ENCODE results near the gene AHSG. TPM values are rescaled to one million over a fixed set of nuclear protein-coding genes. Genes with fewer than 3 reads are reported as not detected.

AHSG gene
- total RNA-seq, 1 donor from 2014 or later: not detected

DNA sequence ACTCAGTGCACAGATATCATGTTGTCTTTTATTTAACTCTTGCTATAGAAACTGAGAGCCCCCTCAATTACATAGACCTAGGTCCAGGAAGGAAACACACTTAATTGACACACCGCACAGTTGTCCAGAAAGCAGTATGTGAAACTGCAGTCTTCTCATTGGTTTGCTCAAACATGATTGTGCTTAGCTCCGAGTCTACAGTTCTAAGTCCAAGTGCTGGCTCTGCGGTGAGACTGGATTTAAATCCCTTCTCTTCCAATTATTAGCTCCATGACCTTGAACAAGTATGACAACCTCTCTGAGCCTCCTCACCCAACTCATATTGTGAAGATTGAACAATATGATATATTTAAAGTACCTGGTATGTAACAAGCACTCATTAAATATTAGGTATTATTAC, 19.0 kb upstream of the AHSG start:
- H3K27me3 Mint-ChIP-seq: peaks cover 1% of the 10 kb centered on the region
- no peaks in the 10 kb centered on the region for H3K4me1 Mint-ChIP-seq
- H3K36me3 Mint-ChIP-seq (ENCODE audit: low read depth): no peaks in the 10 kb centered on the region
- intact Hi-C loops (cut with micrococcal nuclease): no loop called here
- ChIA-PET POLR2A (no interaction called here), CTCF (no interaction called here)
- no peak for DNase-seq
- H3K27ac Mint-ChIP-seq: no peak overlapping the region
- no peaks in the 10 kb centered on the region for H3K9me3 Mint-ChIP-seq
- no peak for ATAC-seq (ENCODE audit: low read depth)
- TF ChIP-seq, protein P1, sequence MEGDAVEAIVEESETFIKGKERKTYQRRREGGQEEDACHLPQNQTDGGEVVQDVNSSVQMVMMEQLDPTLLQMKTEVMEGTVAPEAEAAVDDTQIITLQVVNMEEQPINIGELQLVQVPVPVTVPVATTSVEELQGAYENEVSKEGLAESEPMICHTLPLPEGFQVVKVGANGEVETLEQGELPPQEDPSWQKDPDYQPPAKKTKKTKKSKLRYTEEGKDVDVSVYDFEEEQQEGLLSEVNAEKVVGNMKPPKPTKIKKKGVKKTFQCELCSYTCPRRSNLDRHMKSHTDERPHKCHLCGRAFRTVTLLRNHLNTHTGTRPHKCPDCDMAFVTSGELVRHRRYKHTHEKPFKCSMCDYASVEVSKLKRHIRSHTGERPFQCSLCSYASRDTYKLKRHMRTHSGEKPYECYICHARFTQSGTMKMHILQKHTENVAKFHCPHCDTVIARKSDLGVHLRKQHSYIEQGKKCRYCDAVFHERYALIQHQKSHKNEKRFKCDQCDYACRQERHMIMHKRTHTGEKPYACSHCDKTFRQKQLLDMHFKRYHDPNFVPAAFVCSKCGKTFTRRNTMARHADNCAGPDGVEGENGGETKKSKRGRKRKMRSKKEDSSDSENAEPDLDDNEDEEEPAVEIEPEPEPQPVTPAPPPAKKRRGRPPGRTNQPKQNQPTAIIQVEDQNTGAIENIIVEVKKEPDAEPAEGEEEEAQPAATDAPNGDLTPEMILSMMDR (IDR thresholded peaks at IDR 0.05): no peak
- H3K4me3 Mint-ChIP-seq: no peak overlapping the region

DNA sequence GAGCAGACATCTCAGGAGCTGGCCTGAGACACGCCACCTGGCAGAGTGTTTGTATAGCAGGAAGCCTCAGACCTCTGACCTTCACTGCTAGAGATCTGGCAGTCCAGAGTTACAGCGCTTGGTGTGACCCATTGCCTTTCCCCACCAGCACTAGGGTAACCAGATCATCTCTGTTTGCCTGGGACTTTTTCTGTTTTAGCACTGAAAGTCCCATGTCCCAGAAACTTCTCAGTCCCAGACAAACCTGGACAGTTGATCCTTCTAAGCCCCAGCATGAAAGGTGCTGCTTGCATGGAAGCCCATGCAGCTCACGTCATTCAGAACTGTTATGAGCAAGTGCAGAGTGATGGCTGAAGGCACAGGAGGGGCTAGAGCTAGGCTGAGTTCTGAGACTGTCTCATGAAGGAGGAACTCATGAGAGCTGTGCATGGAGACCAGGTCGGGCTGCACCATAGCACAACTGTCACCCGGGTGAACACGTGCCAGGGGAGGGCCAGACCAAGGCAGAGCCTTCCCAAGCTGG, 18.2 kb upstream of the AHSG start:
- ChIA-PET CTCF (interaction anchor here (1.2 to 1.9 kb wide), 2 partner anchors 21 to 23 kb away, joined by 4 to 8 read pairs; no protein-coding TSS in a partner anchor), POLR2A (no interaction called here)
- Mint-ChIP-seq H3K4me3 (no peak overlapping the region), H3K27me3 (peaks cover 1% of the 10 kb centered on the region), H3K27ac (no peak overlapping the region), H3K36me3 (ENCODE audit: low read depth) (no peaks in the 10 kb centered on the region), H3K4me1 (no peaks in the 10 kb centered on the region), H3K9me3 (no peaks in the 10 kb centered on the region)
- no peak for DNase-seq
- TF ChIP-seq, protein P1 (IDR thresholded peaks at IDR 0.05): no peak
- intact Hi-C loops (cut with micrococcal nuclease): no loop called here
- no peak for ATAC-seq (ENCODE audit: low read depth)

- TF ChIP-seq, protein P1 (IDR thresholded peaks at IDR 0.05): no peak
- H3K27me3 Mint-ChIP-seq: peaks cover 1% of the 10 kb centered on the region
- DNase-seq: no peak
- H3K4me3 Mint-ChIP-seq: no peak overlapping the region
- intact Hi-C loops (cut with micrococcal nuclease): no loop called here
- H3K9me3 Mint-ChIP-seq: no peaks in the 10 kb centered on the region
- H3K27ac Mint-ChIP-seq: no peak overlapping the region
- ATAC-seq (ENCODE audit: low read depth): no peak
- POLR2A ChIA-PET: no interaction called here
- no peaks in the 10 kb centered on the region for H3K36me3 Mint-ChIP-seq (ENCODE audit: low read depth)
- H3K4me1 Mint-ChIP-seq: no peaks in the 10 kb centered on the region
- CTCF ChIA-PET: no interaction called here
These were observed 16.1 kb upstream of the AHSG start for GRCh38 chr3:186596568-186597287.

- H3K9me3 Mint-ChIP-seq: no peaks in the 10 kb centered on the region
- DNase-seq: no peak
- ChIA-PET POLR2A (no interaction called here), CTCF (no interaction called here)
- intact Hi-C loops (cut with micrococcal nuclease): no loop called here
- no peaks in the 10 kb centered on the region for H3K36me3 Mint-ChIP-seq (ENCODE audit: low read depth)
- H3K4me1 Mint-ChIP-seq: no peaks in the 10 kb centered on the region
- TF ChIP-seq, protein P1 (IDR thresholded peaks at IDR 0.05): no peak
- ATAC-seq (ENCODE audit: low read depth): no peak
- no peak overlapping the region for H3K4me3 Mint-ChIP-seq
- peaks cover 1% of the 10 kb centered on the region for H3K27me3 Mint-ChIP-seq
- no peak overlapping the region for H3K27ac Mint-ChIP-seq
These were observed 14.6 kb upstream of the AHSG start for GRCh38 chr3:186598108-186598784.

DNA sequence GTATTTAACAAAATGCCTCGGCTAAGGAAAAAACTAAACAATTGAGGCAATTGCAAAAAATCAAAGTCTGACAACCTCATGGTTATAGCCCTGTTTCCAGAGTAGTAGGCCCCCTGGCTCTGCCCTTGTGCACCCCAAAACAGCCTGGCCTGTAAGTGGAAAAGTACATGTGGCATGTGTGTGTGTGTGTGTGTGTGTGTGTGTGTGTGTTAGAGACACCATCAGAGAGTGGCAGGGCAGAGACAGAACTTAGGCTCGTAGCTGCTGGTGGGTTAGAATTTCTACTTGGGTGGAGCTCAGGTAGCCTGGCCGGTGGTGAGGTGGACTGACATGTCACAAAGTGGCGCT, 14.1 kb upstream of the AHSG start:
- intact Hi-C loops (cut with micrococcal nuclease): no loop called here
- H3K27me3 Mint-ChIP-seq: peaks cover 1% of the 10 kb centered on the region
- no peak overlapping the region for H3K4me3 Mint-ChIP-seq
- no peaks in the 10 kb centered on the region for H3K36me3 Mint-ChIP-seq (ENCODE audit: low read depth)
- no peaks in the 10 kb centered on the region for H3K9me3 Mint-ChIP-seq
- ChIA-PET POLR2A (no interaction called here), CTCF (no interaction called here)
- ATAC-seq (ENCODE audit: low read depth): no peak
- no peak for DNase-seq
- TF ChIP-seq, protein P1 (IDR thresholded peaks at IDR 0.05): no peak
- H3K4me1 Mint-ChIP-seq: no peaks in the 10 kb centered on the region
- H3K27ac Mint-ChIP-seq: no peak overlapping the region
